GM10847 (cell line): Measurements from ENCODE around the gene LRRC38.

Experiments
- POLR2A ChIP-seq: IDR thresholded peaks from 2 replicates; pipeline ENCODE4 v1.6.1; 2011; ENCODE audit not compliant: insufficient read length; ENCODE audit errors: extremely low read depth

Gene LRRC38

DNA sequence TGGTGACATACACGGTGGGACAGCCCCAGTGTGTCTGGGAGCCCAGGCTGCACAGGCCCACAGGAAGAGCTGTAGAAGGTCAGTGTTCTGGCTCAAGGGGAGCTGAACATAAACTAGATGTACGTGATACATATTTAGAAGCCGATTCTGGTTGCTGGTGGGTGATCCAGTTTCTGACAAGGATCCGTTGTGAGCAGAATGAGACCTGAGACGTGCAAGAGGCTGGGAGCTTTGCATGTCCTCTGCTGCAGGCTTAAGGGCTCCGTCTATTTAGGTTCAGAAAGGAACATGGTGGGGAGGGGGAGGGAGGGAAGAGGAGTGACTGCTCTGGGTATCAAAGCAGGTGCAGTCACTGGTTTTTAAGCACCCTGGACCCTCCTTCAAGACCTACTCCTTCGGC is 18.6 kb downstream of the LRRC38 start:
- no peak for TF ChIP-seq POLR2A

GRCh38 chr1:13494712-13495111 is 19.1 kb downstream of the LRRC38 start:
- TF ChIP-seq POLR2A: no peak

- TF ChIP-seq POLR2A: no peak
Observed at GRCh38 chr1:13494025-13494424, 19.8 kb downstream of the LRRC38 start.

- no peak for TF ChIP-seq POLR2A
Observed at GRCh38 chr1:13492711-13493110, 21.1 kb downstream of the LRRC38 start.

DNA sequence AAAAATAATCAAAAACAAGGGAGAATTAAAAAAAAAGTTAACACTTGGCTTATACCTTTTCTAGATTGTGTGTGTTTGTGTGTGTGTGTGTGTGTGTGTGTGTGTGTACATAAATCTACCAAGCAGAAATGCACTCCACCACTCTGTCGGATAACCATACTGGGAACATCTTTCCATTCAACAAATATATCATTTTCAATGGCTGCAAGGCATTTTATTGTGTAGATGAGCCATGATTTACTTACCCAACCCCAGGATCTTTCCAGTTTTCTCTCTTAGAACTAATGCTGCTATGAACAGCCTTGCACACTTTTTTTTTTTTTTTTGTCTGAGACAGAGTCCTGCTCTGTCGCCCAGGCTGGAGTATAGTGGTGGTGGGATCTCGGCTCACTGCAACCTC is 25.8 kb downstream of the LRRC38 start:
- no peak for TF ChIP-seq POLR2A

DNA sequence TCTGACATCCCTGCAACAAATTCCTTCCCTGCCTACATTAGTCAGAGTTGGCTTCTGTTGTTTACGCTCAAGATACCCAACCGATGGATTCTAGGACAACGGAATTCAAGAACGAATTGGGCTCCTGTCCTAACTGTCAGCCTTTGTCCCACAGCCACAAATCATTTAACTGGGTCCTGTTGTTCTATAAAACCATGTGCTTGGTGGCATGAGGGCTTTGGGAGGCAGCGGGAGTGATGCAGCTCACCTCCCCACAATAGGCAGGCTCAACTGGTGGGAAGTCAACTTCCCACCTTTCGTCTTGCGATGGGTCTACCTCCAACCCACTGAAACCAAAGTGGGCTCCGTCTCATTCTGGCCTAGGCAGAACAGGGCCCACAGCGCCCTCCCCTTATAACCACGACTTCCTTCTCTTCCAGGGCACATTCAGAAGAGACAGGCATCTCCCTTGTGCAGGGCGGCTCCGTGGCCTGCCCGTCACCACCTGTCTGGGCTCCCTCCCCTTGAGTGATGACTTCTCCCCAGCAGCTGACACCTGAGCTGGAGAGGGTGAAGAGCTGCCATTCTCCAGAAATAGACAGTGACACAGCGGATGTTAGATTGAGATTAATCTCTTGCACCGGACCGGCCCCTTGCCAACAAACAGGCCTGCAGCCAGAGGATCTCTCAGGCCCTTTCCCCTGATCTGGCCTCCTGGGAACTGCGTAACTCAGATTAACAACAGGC is 26.5 kb downstream of the LRRC38 start:
- TF ChIP-seq POLR2A: no peak

GRCh38 chr1:13483946-13484345 is 29.9 kb downstream of the LRRC38 start:
- no peak for TF ChIP-seq POLR2A

GRCh38 chr1:13482600-13482999 is 31.2 kb downstream of the LRRC38 start:
- no peak for TF ChIP-seq POLR2A

DNA sequence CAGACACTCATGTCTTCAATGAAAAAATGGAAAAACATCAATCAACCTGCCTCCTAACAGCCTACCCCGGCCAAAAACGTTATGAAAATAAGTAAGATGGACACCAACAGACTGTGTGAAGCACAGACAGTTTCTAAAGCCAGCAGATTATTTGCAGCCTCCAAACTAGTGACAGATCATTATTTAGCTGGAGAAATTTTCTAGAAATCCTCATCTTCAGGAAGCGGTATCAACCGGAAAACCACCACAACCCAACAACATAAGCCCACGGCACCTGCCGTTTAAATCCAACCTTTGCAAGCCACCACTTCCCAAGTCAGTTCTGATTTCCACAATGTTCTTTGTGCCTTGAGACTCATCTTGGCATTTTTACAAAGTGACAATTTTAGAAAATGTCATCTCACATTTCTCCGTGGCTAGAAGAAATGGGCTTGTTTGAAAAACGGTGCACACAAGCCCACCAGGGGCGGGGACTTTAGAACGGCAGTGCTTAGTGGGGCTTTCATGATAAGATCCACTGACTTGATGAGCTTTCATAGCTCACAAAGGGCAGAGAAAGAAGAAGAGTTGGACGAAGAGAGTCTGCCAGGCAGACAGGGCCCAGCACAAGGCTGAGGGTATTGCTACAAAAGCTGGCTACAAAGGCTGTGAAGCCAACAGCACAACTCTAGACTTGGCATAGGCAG is 34.5 kb downstream of the LRRC38 start:
- no peak for TF ChIP-seq POLR2A

DNA sequence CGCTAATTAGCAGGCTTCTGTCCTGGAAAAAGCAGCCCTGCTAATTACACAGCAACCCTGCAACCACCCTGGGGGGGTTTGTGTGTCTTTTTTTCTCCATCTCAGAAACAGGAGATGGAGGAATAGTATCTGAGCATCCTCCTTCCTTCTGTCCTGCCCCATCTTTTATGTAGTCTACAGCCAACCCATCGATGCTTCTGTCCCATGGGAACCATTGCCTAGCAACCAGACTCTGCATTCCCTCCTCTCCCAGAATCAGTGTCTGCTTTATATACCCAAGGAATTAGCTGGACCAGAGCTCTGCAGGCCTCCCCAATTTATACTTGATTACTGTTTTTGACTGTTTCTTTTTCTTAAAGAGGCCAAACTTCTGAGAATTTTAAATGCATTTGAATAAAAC is 35.1 kb downstream of the LRRC38 start:
- no peak for TF ChIP-seq POLR2A

GRCh38 chr1:13469343-13469742 is 44.5 kb downstream of the LRRC38 start:
- TF ChIP-seq POLR2A: no peak

DNA sequence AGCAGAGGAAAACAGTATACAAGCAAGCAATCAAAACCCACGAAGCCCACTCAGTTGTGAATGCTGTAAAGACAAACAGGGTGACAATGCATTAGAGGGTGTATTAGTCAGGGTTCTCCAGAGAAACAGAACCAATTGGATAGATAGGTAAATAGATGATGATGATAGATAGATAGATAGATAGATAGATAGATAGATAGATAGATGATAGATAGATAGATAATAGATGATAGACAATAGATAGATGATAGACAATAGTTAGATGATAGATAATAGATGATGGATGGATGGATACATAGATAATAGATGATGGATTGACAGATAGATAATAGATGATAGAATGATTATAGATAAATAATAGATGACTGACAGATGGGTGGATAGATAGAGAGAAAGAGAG is 48.3 kb downstream of the LRRC38 start:
- TF ChIP-seq POLR2A: no peak

- no peak for TF ChIP-seq POLR2A
Observed at GRCh38 chr1:13462682-13463081, 51.1 kb downstream of the LRRC38 start.

DNA sequence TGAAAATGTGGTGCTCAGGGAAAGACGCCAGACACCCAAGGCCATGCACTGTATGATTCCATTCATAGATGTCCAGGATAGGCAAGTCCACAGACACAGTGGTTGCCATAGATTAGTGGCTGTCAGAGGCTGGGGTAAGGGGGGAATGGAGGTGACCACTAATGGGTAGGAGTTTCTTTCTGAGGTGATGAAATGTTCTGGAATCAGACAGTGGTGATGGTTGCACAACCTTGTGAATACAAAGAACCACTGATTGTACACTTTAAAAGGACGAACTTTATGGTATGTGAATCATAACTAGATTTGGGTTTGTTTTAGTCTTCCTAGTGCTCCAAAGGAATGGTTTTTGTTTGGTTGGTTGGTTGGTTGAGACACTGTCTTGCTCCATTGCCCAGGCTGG is 51.8 kb downstream of the LRRC38 start:
- no peak for TF ChIP-seq POLR2A

GRCh38 chr1:13456904-13457532 is 56.8 kb downstream of the LRRC38 start:
- TF ChIP-seq POLR2A: no peak

- TF ChIP-seq POLR2A: no peak
Observed at GRCh38 chr1:13451399-13451965, 62.3 kb downstream of the LRRC38 start.
